IgD-negative memory B cell (primary cell): ENCODE results near the gene ME2. TPM values are rescaled to one million over a fixed set of nuclear protein-coding genes. Genes with fewer than 3 reads are reported as not detected.
"Not testable (repeated sequence)": the region's sequence is repeated elsewhere in the genome, so short reads cannot be mapped to it uniquely, and the experiment has no call there.

Source experiments
- H3K27ac Mint-ChIP-seq, 3 donors: one replicate each; pipeline ENCODE4 v1.8.0; 2020 to 2022; ENCODE audit warnings: mild to moderate bottlenecking in 3 of 3, mixed read lengths in 3 of 3, moderate library complexity in 1 of 3
- H3K27me3 Mint-ChIP-seq: one replicate; pipeline ENCODE4 v1.8.0; 2021; ENCODE audit warnings: mixed read lengths
- H3K36me3 Mint-ChIP-seq: one replicate; pipeline ENCODE4 v1.8.0; 2020; ENCODE audit warnings: mild to moderate bottlenecking, mixed read lengths
- H3K4me1 Mint-ChIP-seq, 3 donors: one replicate each; pipeline ENCODE4 v1.8.0; 2020 to 2022; ENCODE audit warnings: mixed read lengths in 3 of 3, mild to moderate bottlenecking in 1 of 3
- H3K4me3 Mint-ChIP-seq, 4 donors: one replicate each; pipeline ENCODE4 v1.8.0; 2020 to 2022; ENCODE audit warnings: mild to moderate bottlenecking in 4 of 4, mixed read lengths in 4 of 4, moderate library complexity in 3 of 4
- H3K9me3 Mint-ChIP-seq, 3 donors: one replicate each; pipeline ENCODE4 v1.8.0; 2020 to 2021; ENCODE audit warnings: mixed read lengths in 3 of 3, mild to moderate bottlenecking in 1 of 3
- polyA plus RNA-seq: library from polyadenylated mRNA; unstranded; fragments of 300-500 nt; fragmentation: Illumina TruSeq; gene quantifications from one replicate; pipeline ENCODE4 v1.2.3, GENCODE V29; 2021

Gene ME2
- polyA plus RNA-seq, 1 donor from 2014 or later: 44.9 TPM

- Mint-ChIP-seq H3K27me3 (no peaks in the 10 kb centered on the region), H3K4me1 (no peaks in the 10 kb centered on the region), H3K36me3 (peaks cover 5% of the 10 kb centered on the region), H3K27ac (no peak overlapping the region), H3K4me3 (no peak overlapping the region), H3K9me3 (peaks cover 0 to 2% (median 0%) of the 10 kb centered on the region in 3 donors)
These were observed 113.4 kb downstream of the ME2 start for GRCh38 chr18:50992351-50992762.

DNA sequence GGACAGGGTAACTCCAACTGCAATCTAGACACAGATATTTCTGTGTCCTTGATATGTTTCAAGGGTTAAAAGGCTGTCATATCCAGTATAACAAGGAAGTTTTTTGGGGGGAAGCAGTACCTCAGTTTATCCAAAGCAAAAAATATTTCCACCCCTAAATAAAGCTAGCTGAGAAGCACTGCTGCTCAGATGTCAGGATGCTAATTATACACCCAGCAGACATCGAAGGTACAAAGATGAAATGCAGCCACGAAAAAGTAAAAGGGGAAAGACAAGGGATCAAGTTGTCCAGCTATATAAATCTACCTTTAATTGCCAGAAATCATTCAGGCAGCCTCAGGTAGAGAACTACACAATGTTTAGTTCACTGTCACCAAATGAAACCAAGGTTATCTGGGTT, 115.1 kb downstream of the ME2 start:
- peaks cover 5% of the 10 kb centered on the region for H3K36me3 Mint-ChIP-seq
- H3K27ac Mint-ChIP-seq: no peak overlapping the region
- no peak overlapping the region for H3K4me3 Mint-ChIP-seq

GRCh38 chr18:51003174-51003573, 124.3 kb downstream of the ME2 start:
- H3K4me1 Mint-ChIP-seq, H3K36me3 Mint-ChIP-seq, H3K27me3 Mint-ChIP-seq: not testable (repeated sequence)

More for the DNA sequence above, 115.1 kb downstream of the ME2 start:
- Mint-ChIP-seq H3K9me3 (peaks cover 0 to 2% (median 0%) of the 10 kb centered on the region in 3 donors), H3K27me3 (no peaks in the 10 kb centered on the region), H3K4me1 (no peaks in the 10 kb centered on the region)

More at GRCh38 chr18:51003174-51003573, 124.3 kb downstream of the ME2 start:
- not testable (repeated sequence) for H3K9me3 Mint-ChIP-seq, H3K4me3 Mint-ChIP-seq, H3K27ac Mint-ChIP-seq

Other genes starting within 250 kb of the ME2 start
- not detected for gene MRO, start 59.1 kb upstream of the ME2 start, polyA plus RNA-seq
- gene ELAC1, start 88.9 kb downstream of the ME2 start, polyA plus RNA-seq: 13.3 TPM
- 54.7 TPM for gene SMAD4, start 151.1 kb downstream of the ME2 start, polyA plus RNA-seq